ENCODE results near the gene MME. TPM values are rescaled to one million over a fixed set of nuclear protein-coding genes. Genes with fewer than 3 reads are reported as not detected.

MME gene
- total and polyA plus RNA-seq, 4 donors, result 4.1 to 20.7 (median 9.5) TPM

- H3K4me1 ChIP-seq (ENCODE audit: control insufficient read depth in 4 of 4, insufficient read depth in 4 of 4, low read length in 3 of 4), result peaks cover 0 to 16% (median 6%) of the 10 kb centered on the region in 4 donors
- no peak overlapping the region for H3K4me3 ChIP-seq (ENCODE audit: low read depth in 1 of 3, low read length in 3 of 3)
- no peak overlapping the region for H3K9ac ChIP-seq (ENCODE audit: low read depth in 1 of 2, low read length in 2 of 2)
- TF ChIP-seq HNF4A (conservative IDR thresholded peaks at IDR 0.05) (peak; percentile 49 to 52), SP1 (IDR thresholded peaks at IDR 0.05) (peak; percentile 14), NR2F2 (IDR thresholded peaks at IDR 0.05) (no peak)
- H3K27me3 ChIP-seq (ENCODE audit: control insufficient read depth in 4 of 4, insufficient read depth in 4 of 4, low read length in 3 of 4), result no peaks in the 10 kb centered on the region
- DNase-seq (ENCODE audit: low spot score), result no peak
- H3K9me3 ChIP-seq (ENCODE audit: control insufficient read depth in 4 of 4, low read length in 3 of 4), result no peaks in the 10 kb centered on the region
- WGBS, result 50% methylated on average over 4 of the region's 4 CpGs
- H3K36me3 ChIP-seq (ENCODE audit: control insufficient read depth in 4 of 4, insufficient read depth in 3 of 4, low read depth in 1 of 4, low read length in 3 of 4), result no peaks in the 10 kb centered on the region
- H3K27ac ChIP-seq (ENCODE audit: low read depth in 1 of 2, low read length in 2 of 2), result no peak overlapping the region
Observed at GRCh38 chr3:155161640-155162292, 81.6 kb downstream of the MME start.

GRCh38 chr3:155164306-155164705 lies 84.2 kb downstream of the MME start:
- Histone ChIP-seq H3K9me3 (ENCODE audit: control insufficient read depth in 4 of 4, low read length in 3 of 4) (no peaks in the 10 kb centered on the region), H3K27ac (ENCODE audit: low read depth in 1 of 2, low read length in 2 of 2) (no peak overlapping the region)

More at GRCh38 chr3:155164306-155164705, 84.2 kb downstream of the MME start:
- TF ChIP-seq CTCF (IDR thresholded peaks at IDR 0.05; ENCODE audit: low read depth, low read length, missing input control) (no peak), GABPA (IDR thresholded peaks at IDR 0.05 in 1 of 2, conservative IDR thresholded peaks at IDR 0.05 in 1 of 2) (no peak), EGR1 (IDR thresholded peaks at IDR 0.05; ENCODE audit: low read depth in 2 of 2) (no peak), HNF4A (conservative IDR thresholded peaks at IDR 0.05) (peak in 1 of 2 donors; percentile 12), YY1 (IDR thresholded peaks at IDR 0.05) (no peak), FOXA2 (IDR thresholded peaks at IDR 0.05) (no peak), JUND (IDR thresholded peaks at IDR 0.05) (no peak), SP1 (IDR thresholded peaks at IDR 0.05) (no peak)
- TF ChIP-seq, protein P1, sequence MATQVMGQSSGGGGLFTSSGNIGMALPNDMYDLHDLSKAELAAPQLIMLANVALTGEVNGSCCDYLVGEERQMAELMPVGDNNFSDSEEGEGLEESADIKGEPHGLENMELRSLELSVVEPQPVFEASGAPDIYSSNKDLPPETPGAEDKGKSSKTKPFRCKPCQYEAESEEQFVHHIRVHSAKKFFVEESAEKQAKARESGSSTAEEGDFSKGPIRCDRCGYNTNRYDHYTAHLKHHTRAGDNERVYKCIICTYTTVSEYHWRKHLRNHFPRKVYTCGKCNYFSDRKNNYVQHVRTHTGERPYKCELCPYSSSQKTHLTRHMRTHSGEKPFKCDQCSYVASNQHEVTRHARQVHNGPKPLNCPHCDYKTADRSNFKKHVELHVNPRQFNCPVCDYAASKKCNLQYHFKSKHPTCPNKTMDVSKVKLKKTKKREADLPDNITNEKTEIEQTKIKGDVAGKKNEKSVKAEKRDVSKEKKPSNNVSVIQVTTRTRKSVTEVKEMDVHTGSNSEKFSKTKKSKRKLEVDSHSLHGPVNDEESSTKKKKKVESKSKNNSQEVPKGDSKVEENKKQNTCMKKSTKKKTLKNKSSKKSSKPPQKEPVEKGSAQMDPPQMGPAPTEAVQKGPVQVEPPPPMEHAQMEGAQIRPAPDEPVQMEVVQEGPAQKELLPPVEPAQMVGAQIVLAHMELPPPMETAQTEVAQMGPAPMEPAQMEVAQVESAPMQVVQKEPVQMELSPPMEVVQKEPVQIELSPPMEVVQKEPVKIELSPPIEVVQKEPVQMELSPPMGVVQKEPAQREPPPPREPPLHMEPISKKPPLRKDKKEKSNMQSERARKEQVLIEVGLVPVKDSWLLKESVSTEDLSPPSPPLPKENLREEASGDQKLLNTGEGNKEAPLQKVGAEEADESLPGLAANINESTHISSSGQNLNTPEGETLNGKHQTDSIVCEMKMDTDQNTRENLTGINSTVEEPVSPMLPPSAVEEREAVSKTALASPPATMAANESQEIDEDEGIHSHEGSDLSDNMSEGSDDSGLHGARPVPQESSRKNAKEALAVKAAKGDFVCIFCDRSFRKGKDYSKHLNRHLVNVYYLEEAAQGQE (IDR thresholded peaks at IDR 0.05), result no peak
- no peak overlapping the region for H3K4me3 ChIP-seq (ENCODE audit: low read depth in 1 of 3, low read length in 3 of 3)
- H3K4me1 ChIP-seq (ENCODE audit: control insufficient read depth in 4 of 4, insufficient read depth in 4 of 4, low read length in 3 of 4), result peaks cover 0 to 16% (median 6%) of the 10 kb centered on the region in 4 donors
- peaks cover 0 to 6% (median under 1%) of the 10 kb centered on the region in 4 donors for H3K36me3 ChIP-seq (ENCODE audit: control insufficient read depth in 4 of 4, insufficient read depth in 3 of 4, low read depth in 1 of 4, low read length in 3 of 4)
- H3K27me3 ChIP-seq (ENCODE audit: control insufficient read depth in 4 of 4, insufficient read depth in 4 of 4, low read length in 3 of 4), result no peaks in the 10 kb centered on the region
- DNase-seq (ENCODE audit: low spot score), result no peak
- no peak overlapping the region for H3K9ac ChIP-seq (ENCODE audit: low read depth in 1 of 2, low read length in 2 of 2)

Measured in liver (tissue), 9 donors.